NT2/D1 (cell line): ENCODE results near the gene HNRNPUL1.

ENCODE experiments used
- SUZ12 ChIP-seq: IDR thresholded peaks from 2 replicates; pipeline ENCODE4 v1.6.1; 2011; ENCODE audit not compliant: insufficient read length, insufficient read depth; ENCODE audit errors: extremely low read depth
- YY1 ChIP-seq: IDR thresholded peaks from 2 replicates; pipeline ENCODE4 v1.6.1; 2011; ENCODE audit not compliant: insufficient read length, insufficient read depth
- ZNF274 ChIP-seq: IDR thresholded peaks from 2 replicates; pipeline ENCODE4 v1.6.1; 2011; ENCODE audit warnings: mild to moderate bottlenecking, low read depth, low read length

- TF ChIP-seq ZNF274 (no peak), YY1 (no peak), SUZ12 (no peak)
These were observed 33.6 kb downstream of the HNRNPUL1 start for GRCh38 chr19:41297628-41298347.
